ENCODE measurements around the gene MYO7A. TPM values are rescaled to one million over a fixed set of nuclear protein-coding genes. Genes with fewer than 3 reads are reported as not detected.

MYO7A gene
- total RNA-seq, 1 donor from 2014 or later: 0.97 TPM

- Histone ChIP-seq H3K4me1 (peaks cover 4% of the 10 kb centered on the region), H3K4me2 (no peak overlapping the region), H3K9me3 (ENCODE audit: low read depth) (no peaks in the 10 kb centered on the region), H2AFZ (replicated peaks) (peak overlapping the region; percentile 63), H3K27me3 (no peaks in the 10 kb centered on the region), H3K9ac (no peak overlapping the region), H3K4me3 (no peak overlapping the region), H3F3A (ENCODE audit: low read depth) (no peaks in the 10 kb centered on the region), H3K27ac (no peak overlapping the region), H3K36me3 (no peaks in the 10 kb centered on the region), H4K20me1 (ENCODE audit: low read depth) (no peaks in the 10 kb centered on the region), H3K79me2 (ENCODE audit: low read depth) (no peaks in the 10 kb centered on the region)
- TF ChIP-seq CTCF (IDR thresholded peaks at IDR 0.05): no peak
- no peak for TF ChIP-seq EZH2phosphoT487 (IDR thresholded peaks at IDR 0.05)
- no peak for TF ChIP-seq EZH2 (IDR thresholded peaks at IDR 0.05)
- no peak for DNase-seq (ENCODE audit: low spot score)
- Mint-ChIP-seq H3K36me3 (no peaks in the 10 kb centered on the region), H3K4me1 (peaks cover 20% of the 10 kb centered on the region), H3K27ac (no peak overlapping the region), H3K27me3 (ENCODE audit: insufficient read depth, low read depth) (peaks cover 9% of the 10 kb centered on the region), H3K9me3 (no peaks in the 10 kb centered on the region), H3K4me3 (no peak overlapping the region)
Observed at GRCh38 chr11:77112641-77113381, 15.2 kb upstream of the MYO7A start.

- H3K27me3 Mint-ChIP-seq (ENCODE audit: insufficient read depth, low read depth): peaks cover 9% of the 10 kb centered on the region
- Histone ChIP-seq H3K79me2 (ENCODE audit: low read depth) (no peaks in the 10 kb centered on the region), H3K36me3 (no peaks in the 10 kb centered on the region), H3F3A (ENCODE audit: low read depth) (no peaks in the 10 kb centered on the region), H3K27ac (no peak overlapping the region), H2AFZ (replicated peaks) (peak overlapping the region; percentile 63), H3K4me3 (no peak overlapping the region), H3K9ac (no peak overlapping the region), H3K9me3 (ENCODE audit: low read depth) (no peaks in the 10 kb centered on the region), H3K4me2 (no peak overlapping the region), H3K27me3 (no peaks in the 10 kb centered on the region), H3K4me1 (peaks cover 4% of the 10 kb centered on the region), H4K20me1 (ENCODE audit: low read depth) (no peaks in the 10 kb centered on the region)
- H3K9me3 Mint-ChIP-seq: no peaks in the 10 kb centered on the region
- TF ChIP-seq CTCF (IDR thresholded peaks at IDR 0.05) (peak; percentile 76), EZH2 (IDR thresholded peaks at IDR 0.05) (no peak)
- H3K27ac Mint-ChIP-seq: no peak overlapping the region
- no peaks in the 10 kb centered on the region for H3K36me3 Mint-ChIP-seq
- DNase-seq (ENCODE audit: low spot score): peak; percentile 70
- no peak overlapping the region for H3K4me3 Mint-ChIP-seq
- peaks cover 22% of the 10 kb centered on the region for H3K4me1 Mint-ChIP-seq
Observed at GRCh38 chr11:77113382-77114088, 14.5 kb upstream of the MYO7A start.

GRCh38 chr11:77114089-77114463 lies 14.0 kb upstream of the MYO7A start:
- Histone ChIP-seq H3K27ac (no peak overlapping the region), H3K36me3 (no peaks in the 10 kb centered on the region), H3K4me3 (no peak overlapping the region), H4K20me1 (ENCODE audit: low read depth) (no peaks in the 10 kb centered on the region), H3K9ac (no peak overlapping the region), H3K4me2 (no peak overlapping the region), H2AFZ (replicated peaks) (no peak overlapping the region), H3K27me3 (no peaks in the 10 kb centered on the region), H3K9me3 (ENCODE audit: low read depth) (no peaks in the 10 kb centered on the region), H3F3A (ENCODE audit: low read depth) (no peaks in the 10 kb centered on the region), H3K4me1 (peaks cover 4% of the 10 kb centered on the region), H3K79me2 (ENCODE audit: low read depth) (no peaks in the 10 kb centered on the region)
- H3K27me3 Mint-ChIP-seq (ENCODE audit: insufficient read depth, low read depth): peaks cover 9% of the 10 kb centered on the region
- no peak overlapping the region for H3K4me3 Mint-ChIP-seq
- no peak overlapping the region for H3K27ac Mint-ChIP-seq
- H3K4me1 Mint-ChIP-seq: peaks cover 22% of the 10 kb centered on the region
- no peak for TF ChIP-seq EZH2phosphoT487 (IDR thresholded peaks at IDR 0.05)
- TF ChIP-seq EZH2 (IDR thresholded peaks at IDR 0.05): no peak
- no peak for TF ChIP-seq CTCF (IDR thresholded peaks at IDR 0.05)
- H3K9me3 Mint-ChIP-seq: no peaks in the 10 kb centered on the region
- DNase-seq (ENCODE audit: low spot score): no peak
- H3K36me3 Mint-ChIP-seq: no peaks in the 10 kb centered on the region
